ENCODE results near the gene UGT2B11.
"Not testable (repeated sequence)": the region's sequence is repeated elsewhere in the genome, so short reads cannot be mapped to it uniquely, and the experiment has no call there.

Gene UGT2B11

GRCh38 chr4:69214716-69215115, at the start of gene UGT2B11:
TSS of gene UGT2B11 (minus strand) at chr4:69214748. CDS start at chr4:69214722, 26 bp downstream.
- DNase-seq: no peak

DNA sequence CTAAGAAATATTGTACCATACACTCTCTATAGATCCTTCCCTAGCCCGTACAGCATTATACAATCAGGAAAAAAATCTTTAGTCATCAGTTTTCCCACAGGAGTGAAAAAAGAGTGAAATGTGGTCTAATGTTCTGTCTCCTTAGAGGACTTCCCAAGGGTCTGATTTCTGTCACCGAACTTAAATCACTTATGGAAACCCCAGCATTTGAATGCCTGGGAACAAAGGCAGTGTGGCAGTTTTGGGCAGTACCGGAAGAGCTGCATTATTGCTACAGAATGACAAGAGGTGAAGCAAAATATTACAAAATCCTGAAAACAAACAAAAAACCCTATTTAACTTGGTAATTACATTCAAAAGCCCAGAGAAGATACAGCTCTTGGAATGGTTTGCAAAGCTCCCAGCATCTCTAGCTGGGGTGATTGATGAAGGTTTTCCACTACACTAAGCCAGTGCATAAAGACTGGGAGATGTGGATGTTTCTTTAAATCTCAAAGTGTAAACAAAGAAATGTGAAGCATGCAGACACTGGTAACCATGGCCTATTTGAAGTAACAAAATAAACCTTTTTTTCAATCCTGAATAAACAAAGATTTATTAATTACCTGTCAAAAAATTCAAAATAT, 38.7 kb upstream of the UGT2B11 start:
- not testable (repeated sequence) for DNase-seq

DNA sequence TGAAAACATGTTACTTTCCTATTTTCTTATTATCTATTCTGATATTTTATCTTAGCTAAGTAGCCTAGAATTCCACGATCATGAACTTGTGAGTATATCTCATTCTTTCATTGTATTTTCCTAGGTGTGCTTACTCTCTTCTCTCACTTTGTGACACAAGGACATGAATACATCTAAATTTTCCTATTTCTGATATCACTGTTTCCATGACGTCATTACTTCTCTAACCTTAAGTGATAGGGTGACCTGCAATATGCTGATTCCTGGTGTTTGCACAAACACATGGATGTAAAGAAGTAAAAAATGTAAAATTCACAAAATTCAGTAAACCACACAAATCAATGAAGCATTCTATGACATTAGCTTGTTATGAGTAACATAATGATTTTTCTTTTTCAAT, 36.3 kb upstream of the UGT2B11 start:
- not testable (repeated sequence) for DNase-seq

- DNase-seq: not testable (repeated sequence)
Observed at GRCh38 chr4:69242562-69243240, 28.2 kb upstream of the UGT2B11 start.

- not testable (repeated sequence) for DNase-seq
Observed at GRCh38 chr4:69241746-69242145, 27.2 kb upstream of the UGT2B11 start.

DNA sequence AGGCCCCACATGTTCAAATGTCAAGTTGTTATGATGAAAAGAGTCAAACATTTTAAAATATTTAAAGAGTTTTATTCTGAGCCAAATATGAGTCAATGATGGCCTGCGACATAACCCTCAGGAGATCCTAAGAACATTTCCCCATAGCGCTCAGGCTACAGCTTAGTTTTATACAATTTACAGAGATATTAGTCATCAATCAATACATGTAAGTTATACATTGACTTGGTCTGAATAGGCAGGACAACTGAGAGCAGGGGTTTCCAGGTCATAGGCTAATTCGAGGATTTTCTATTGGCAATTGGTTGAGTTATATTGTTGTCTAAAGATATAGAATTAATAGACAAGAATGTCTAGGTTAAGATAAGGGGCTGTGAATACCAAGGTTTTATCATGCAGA, 26.2 kb upstream of the UGT2B11 start:
- not testable (repeated sequence) for DNase-seq

GRCh38 chr4:69239557-69240168, 25.1 kb upstream of the UGT2B11 start:
- DNase-seq: no peak

DNA sequence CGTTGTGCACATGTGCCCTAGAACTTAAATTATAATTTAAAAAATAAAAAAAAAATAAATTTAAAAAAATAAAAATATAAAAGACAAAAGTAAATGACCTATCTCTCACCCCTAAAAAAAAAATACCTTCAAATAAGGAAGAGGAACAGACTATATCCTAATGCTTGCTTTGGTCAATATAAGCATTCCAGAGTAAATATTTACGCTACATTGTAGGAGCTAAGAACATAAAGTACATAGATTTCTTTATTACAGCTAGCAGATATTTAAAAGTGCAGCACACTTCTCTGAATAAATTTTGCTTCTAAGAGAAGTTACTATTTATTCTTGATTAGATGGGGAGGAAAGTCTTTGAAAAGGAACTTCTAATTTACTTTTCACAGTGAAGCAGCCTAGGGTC, 24.5 kb upstream of the UGT2B11 start:
- no peak for DNase-seq

GRCh38 chr4:69224891-69225290, 10.3 kb upstream of the UGT2B11 start:
- DNase-seq: no peak

DNA sequence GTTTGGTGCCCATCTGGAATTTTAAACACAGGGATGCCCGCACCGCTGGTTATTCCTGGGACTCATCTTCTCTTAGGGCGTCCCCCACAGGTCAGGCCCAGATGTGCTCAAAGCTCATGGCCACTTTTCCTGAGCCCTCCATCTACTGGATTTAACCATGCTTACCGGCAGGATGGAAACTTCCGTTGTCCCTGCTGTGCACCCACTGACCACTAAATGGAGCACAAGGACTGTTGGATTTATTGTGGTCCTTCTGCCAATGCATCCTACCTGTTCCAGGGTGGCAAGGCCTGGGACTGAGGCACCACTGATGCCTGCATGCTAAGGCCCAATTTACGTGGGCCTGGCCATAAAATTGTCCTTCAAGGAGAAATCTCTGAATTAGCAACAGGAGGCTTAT, 8.7 kb upstream of the UGT2B11 start:
- DNase-seq: not testable (repeated sequence)

GRCh38 chr4:69218491-69218890, 3.9 kb upstream of the UGT2B11 start:
- DNase-seq: not testable (repeated sequence)

DNA sequence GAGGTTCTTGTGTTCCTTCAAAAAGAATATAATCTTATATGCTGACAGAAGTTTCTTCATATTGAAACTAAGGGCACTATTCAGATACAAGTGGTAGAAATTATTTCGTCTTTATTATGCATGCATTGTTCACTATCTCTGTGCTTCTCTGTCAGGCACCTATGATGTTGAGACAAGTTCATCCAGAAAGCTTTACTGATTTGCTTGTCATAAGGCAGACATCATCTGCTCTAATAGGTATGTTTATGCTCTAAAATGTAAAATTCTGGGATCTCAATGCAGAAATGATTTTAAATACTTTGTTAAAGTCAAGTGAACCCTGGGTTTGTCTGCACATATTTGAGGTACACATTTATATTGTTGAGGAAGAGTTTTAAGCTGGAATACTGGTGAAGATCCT, 3.6 kb downstream of the UGT2B11 start:
- DNase-seq: no peak

GRCh38 chr4:69198506-69198905, 16.0 kb downstream of the UGT2B11 start:
- not testable (repeated sequence) for DNase-seq

DNA sequence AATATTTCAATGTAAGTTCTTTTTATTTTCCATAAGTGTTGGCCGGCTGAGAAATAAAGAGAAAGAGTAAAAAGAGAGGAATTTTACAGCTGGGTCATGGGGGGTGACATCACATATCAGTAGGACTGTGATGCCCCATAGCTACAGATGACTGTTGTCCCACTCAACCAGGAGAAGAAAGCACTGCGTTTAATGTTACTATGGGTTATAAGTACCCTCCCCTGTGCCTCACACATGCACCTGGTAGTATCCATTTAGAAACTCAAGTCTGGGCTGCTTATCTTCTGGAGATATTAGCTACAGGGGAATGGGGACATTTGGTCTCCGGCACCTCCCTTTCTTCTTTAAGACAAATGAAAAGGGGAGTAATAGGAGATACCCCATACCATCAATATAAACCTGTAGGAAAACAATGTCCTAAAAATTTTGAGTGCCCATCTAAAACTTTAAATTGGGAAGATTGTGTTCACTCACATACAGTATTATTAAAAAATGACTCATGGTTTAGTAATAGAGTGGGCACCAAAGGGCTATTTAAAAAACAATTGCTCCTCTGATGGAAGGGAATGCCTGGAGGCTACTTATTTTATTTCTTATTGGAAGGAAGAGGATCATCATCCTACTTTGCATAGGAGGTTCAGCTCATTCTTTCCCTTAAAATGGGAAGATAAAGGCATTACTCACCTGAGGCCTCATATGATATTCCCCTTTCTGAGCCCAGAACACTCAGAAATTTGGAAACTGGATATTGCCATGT, 18.2 kb downstream of the UGT2B11 start:
- no peak for DNase-seq

DNA sequence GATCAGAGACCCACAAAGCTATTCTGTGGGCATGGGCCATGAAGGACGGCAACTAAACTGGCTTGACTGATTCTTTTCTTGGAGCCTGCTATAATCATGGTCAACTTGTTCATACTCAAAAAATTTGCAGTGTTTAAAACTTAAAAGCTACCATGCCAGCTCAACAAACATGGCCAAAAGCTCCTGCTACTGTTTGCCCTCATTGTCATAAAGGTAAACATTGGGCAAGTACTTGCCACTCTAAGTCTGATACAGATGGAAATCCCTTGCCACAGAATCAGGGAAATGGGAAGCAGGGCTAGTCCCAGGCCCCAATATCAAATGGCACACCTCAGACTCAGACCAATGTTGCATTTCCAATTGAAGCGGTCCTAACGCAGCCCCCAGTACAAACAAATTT, 20.4 kb downstream of the UGT2B11 start:
- no peak for DNase-seq

DNA sequence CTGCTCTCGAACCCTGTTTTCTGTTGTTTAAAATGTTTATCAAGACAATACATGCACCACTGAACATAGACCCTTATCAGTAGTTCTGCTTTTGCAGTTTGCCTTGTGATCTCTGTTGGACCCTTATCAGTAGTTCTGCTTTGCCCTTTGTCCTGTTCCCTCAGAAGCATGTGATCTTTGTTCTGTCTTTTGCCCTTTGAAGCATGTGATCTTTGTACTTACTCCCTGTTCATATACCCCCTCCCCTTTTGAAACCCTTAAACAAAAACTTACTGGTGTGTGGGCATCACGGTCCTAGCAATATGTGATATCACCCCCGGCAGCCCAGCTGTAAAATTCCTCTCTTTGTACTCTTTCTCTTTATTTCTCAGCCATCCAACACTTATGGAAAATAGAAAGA, 22.6 kb downstream of the UGT2B11 start:
- DNase-seq: not testable (repeated sequence)

GRCh38 chr4:69190621-69191020, 23.9 kb downstream of the UGT2B11 start:
- DNase-seq: not testable (repeated sequence)

DNA sequence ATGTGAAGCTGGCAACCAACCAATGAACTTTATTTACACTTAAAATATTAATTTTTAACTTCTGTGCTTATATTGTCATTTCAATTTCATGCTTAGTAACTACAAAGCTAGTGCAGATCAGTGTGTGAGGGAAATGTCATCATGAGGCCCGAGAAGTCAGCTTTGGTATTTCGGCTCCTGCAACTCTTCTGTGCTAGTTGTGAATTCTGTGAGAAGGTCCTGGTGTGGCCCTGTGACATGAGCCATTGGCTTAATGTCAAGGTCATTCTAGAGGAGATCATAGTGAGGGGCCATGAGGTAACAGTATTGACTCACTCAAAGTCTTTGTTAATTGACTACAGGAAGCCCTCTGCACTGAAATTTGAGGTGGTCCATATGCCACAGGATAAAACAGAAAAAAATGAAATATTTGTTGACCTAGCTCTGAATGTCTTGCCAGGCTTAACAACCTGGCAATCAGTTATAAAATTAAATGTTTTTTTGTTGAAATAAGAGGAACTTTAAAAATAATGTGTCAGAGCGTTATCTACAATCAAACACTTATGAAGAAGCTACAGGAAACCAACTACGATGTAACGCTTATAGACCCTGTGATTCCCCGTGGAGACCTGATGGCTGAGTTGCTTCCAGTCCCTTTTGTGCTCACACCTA, 32.9 kb downstream of the UGT2B11 start:
- not testable (repeated sequence) for DNase-seq

DNA sequence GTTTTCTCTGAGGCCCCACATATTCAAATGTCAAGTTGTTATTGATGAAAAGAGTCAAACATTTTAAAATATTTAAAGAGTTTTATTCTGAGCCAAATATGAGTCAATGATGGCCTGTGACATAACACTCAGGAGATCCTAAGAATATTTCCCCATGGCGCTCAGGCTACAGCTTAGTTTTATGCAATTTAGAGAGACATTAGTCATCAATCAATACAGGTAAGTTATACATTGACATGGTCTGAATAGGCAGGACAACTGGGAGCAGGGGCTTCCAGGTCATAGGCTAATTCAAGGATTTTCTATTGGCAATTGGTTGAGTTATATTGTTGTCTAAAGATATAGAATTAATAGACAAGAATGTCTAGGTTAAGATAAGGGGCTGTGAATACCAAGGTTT, 34.7 kb downstream of the UGT2B11 start:
- not testable (repeated sequence) for DNase-seq

- DNase-seq: not testable (repeated sequence)
Observed at GRCh38 chr4:69178751-69179205, 35.8 kb downstream of the UGT2B11 start.
